Cardiac muscle cell (in vitro differentiated cells and primary cell): ENCODE measurements around the gene RPS6KB1. TPM values are rescaled to one million over a fixed set of nuclear protein-coding genes. Genes with fewer than 3 reads are reported as not detected.

Experiments used
- DNase-seq, 2 donors: peaks; one replicate each; pipeline versions ENCODE4 v3.0.0 to v3.0.0-alpha.2; 2010 to 2017; ENCODE audit warnings: low read depth in 1 of 2, low spot score in 1 of 2
- H3K27ac ChIP-seq: fragments of 200-600 bp; sonication (generic); 2 replicates; pipeline ENCODE4 v1.5.1; 2016
- H3K27me3 ChIP-seq: fragments of 200-600 bp; sonication (generic); 2 replicates; pipeline ENCODE4 v1.6.0; 2016; ENCODE audit warnings: control low read depth
- H3K36me3 ChIP-seq: fragments of 200-600 bp; sonication (generic); 2 replicates; pipeline ENCODE4 v1.5.1; 2016; ENCODE audit warnings: control low read depth
- H3K4me1 ChIP-seq: fragments of 200-600 bp; sonication (generic); 2 replicates; pipeline ENCODE4 v1.8.1; 2017; ENCODE audit warnings: low read depth, mild to moderate bottlenecking, mixed run types
- H3K4me3 ChIP-seq: fragments of 200-600 bp; sonication (generic); 2 replicates; pipeline ENCODE4 v1.5.1; 2016; ENCODE audit warnings: mild to moderate bottlenecking
- H3K9me3 ChIP-seq: fragments of 200-600 bp; sonication (generic); 2 replicates; pipeline ENCODE4 v1.5.1; 2017; ENCODE audit warnings: low read depth, mild to moderate bottlenecking, control low read depth
- CTCF ChIP-seq: IDR thresholded peaks from 2 replicates; pipeline ENCODE4 v1.5.1; 2012; ENCODE audit warnings: low read depth, mild to moderate bottlenecking, low read length
- polyA plus RNA-seq: library from polyadenylated mRNA; unstranded; fragments of >200 nt; fragmentation: Nextera tagmentation; extraction: Ambion mirVana; gene quantifications from 2 replicates; pipeline ENCODE4 v1.2.1, GENCODE V29; 2016
- total RNA-seq: library from RNA; depleted of rRNA; stranded (reverse); fragments of >200 nt; gene quantifications from 2 replicates; pipeline ENCODE4 v1.2.3, GENCODE V29; 2016

Gene RPS6KB1
- total and polyA plus RNA-seq, 2 experiments from 2014 or later: 19.2 to 103 TPM

- Histone ChIP-seq H3K4me3 (no peak overlapping the region), H3K9me3 (no peaks in the 10 kb centered on the region), H3K27me3 (no peaks in the 10 kb centered on the region), H3K4me1 (no peaks in the 10 kb centered on the region), H3K36me3 (no peaks in the 10 kb centered on the region), H3K27ac (no peak overlapping the region)
- no peak for DNase-seq
- TF ChIP-seq CTCF: no peak
Observed at GRCh38 chr17:59856859-59857794, 35.8 kb upstream of the RPS6KB1 start.

GRCh38 chr17:59858167-59858816, 34.6 kb upstream of the RPS6KB1 start:
- no peak for DNase-seq
- Histone ChIP-seq H3K9me3 (no peaks in the 10 kb centered on the region), H3K27me3 (no peaks in the 10 kb centered on the region), H3K36me3 (peaks cover 3% of the 10 kb centered on the region), H3K4me3 (no peak overlapping the region), H3K4me1 (no peaks in the 10 kb centered on the region), H3K27ac (no peak overlapping the region)
- no peak for TF ChIP-seq CTCF

DNA sequence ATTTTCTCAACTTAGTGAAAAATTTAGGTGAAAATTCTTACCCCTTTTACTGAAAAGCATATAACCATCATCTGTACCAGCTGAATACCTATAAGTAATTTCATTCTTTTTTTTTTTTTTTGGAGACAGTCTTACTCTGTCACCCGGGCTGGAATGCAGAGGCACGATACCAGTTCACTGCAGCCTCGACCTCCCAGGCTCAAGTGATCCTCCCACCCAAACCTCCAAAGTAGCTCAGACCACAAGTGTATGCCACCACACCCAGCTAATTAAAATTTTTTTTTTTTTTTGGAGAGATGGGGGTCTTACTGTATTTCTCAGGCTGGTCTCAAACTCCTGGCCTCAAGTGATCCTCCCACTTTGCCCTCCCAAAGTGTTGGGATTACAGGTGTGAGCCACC, 34.0 kb upstream of the RPS6KB1 start:
- no peak overlapping the region for H3K4me3 ChIP-seq
- no peak overlapping the region for H3K27ac ChIP-seq
- no peak for DNase-seq
- no peaks in the 10 kb centered on the region for H3K27me3 ChIP-seq
- no peaks in the 10 kb centered on the region for H3K9me3 ChIP-seq
- no peak for TF ChIP-seq CTCF
- H3K4me1 ChIP-seq: no peaks in the 10 kb centered on the region
- H3K36me3 ChIP-seq: peaks cover 9% of the 10 kb centered on the region

DNA sequence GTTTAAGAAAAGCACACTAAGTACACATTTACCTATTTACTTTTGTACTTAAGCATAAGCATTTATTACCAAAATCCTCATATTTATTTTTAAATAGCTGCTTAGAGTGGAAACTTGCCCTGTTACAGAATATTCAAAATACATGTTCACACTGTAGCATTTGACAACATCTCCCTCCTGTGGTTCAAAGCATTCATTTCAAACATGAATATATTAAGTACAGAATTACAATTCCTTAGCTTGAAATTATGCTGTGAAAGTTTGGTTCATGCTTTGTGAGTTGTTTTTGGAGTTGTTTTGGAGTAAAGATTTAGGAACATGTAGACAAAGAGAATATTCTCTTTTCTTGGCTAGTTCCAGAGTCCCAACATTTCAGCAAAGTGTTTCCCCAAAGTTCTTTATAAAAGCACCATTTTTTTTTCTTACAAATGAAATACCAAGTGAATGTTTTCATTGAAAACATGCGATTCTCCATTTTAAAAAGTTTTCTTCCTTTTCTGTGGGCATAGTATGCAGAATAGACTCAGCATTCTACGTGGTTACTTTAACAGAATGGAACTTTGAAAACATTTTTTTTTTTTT, 33.4 kb upstream of the RPS6KB1 start:
- Histone ChIP-seq H3K27ac (no peak overlapping the region), H3K27me3 (no peaks in the 10 kb centered on the region), H3K36me3 (peaks cover 9% of the 10 kb centered on the region), H3K4me1 (no peaks in the 10 kb centered on the region), H3K4me3 (no peak overlapping the region), H3K9me3 (no peaks in the 10 kb centered on the region)
- peak in 1 of 2 donors; percentile 80 for DNase-seq
- peak; percentile 58 for TF ChIP-seq CTCF

DNA sequence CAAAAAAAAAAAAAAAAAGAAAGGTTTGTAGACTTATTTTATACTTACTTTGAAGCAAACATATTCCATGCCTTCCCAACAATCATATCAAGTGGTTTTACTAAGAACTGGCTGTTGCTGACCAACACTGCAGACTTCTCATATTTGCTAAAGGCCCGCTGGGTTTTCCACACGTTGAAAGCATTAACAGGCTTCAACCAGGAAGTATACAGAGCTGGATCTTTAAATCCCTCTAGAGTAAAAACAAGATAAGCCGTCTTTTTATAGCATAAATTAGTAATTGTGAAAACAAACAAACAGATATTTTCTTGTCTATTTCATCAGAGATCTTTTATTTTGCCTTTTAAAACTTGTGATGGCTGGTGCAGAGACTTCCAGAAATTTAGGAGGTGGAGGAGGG, 29.3 kb upstream of the RPS6KB1 start:
- no peaks in the 10 kb centered on the region for H3K4me1 ChIP-seq
- TF ChIP-seq CTCF: no peak
- no peaks in the 10 kb centered on the region for H3K27me3 ChIP-seq
- no peak overlapping the region for H3K27ac ChIP-seq
- DNase-seq: no peak
- no peaks in the 10 kb centered on the region for H3K9me3 ChIP-seq
- no peak overlapping the region for H3K4me3 ChIP-seq
- peaks cover 9% of the 10 kb centered on the region for H3K36me3 ChIP-seq
